ENCODE results near the gene OLIG1.

- no peak for TF ChIP-seq CTCF (IDR thresholded peaks at IDR 0.05)
- TF ChIP-seq EZH2 (IDR thresholded peaks at IDR 0.05; ENCODE audit: borderline replicate concordance, insufficient read depth, low read depth, low read length, poor library complexity, severe bottlenecking) = no peak
Measured at GRCh38 chr21:33051925-33052324, 18.0 kb upstream of the OLIG1 start.

Measured in B cell (primary cell).